Smooth muscle cell (in vitro differentiated cells): Measurements from ENCODE around the gene FAM227A. TPM values are rescaled to one million over a fixed set of nuclear protein-coding genes. Genes with fewer than 3 reads are reported as not detected.
"Not testable (repeated sequence)": the region's sequence is repeated elsewhere in the genome, so short reads cannot be mapped to it uniquely, and the experiment has no call there.

Experiments
- DNase-seq: peaks from one replicate; lab custom pipeline; 2025; ENCODE audit not compliant: unreplicated experiment; lab: John Stamatoyannopoulos, UW
- H2AFZ ChIP-seq: fragments of 200-600 bp; sonication (generic); 2 replicates; pipeline ENCODE4 v1.6.0; 2016; ENCODE audit warnings: antibody characterized with exemption, low read depth, mild to moderate bottlenecking
- H3F3A ChIP-seq: fragments of 200-600 bp; sonication (generic); 2 replicates; pipeline ENCODE4 v1.6.0; 2017; ENCODE audit warnings: antibody characterized with exemption, low read depth
- H3K27ac ChIP-seq: fragments of 200-600 bp; sonication (generic); 2 replicates; pipeline ENCODE4 v1.5.1; 2016; ENCODE audit warnings: low read depth, mild to moderate bottlenecking
- H3K27me3 ChIP-seq: fragments of 200-600 bp; sonication (generic); 2 replicates; pipeline ENCODE4 v1.6.1; 2016; ENCODE audit warnings: low read depth, mild to moderate bottlenecking
- H3K36me3 ChIP-seq: fragments of 200-600 bp; sonication (generic); 2 replicates; pipeline ENCODE4 v1.5.1; 2016; ENCODE audit warnings: low read depth
- H3K4me1 ChIP-seq: fragments of 200-600 bp; sonication (generic); 2 replicates; pipeline ENCODE4 v1.5.1; 2016; ENCODE audit warnings: low read depth
- H3K4me2 ChIP-seq: fragments of 200-600 bp; sonication (generic); 2 replicates; pipeline ENCODE4 v1.6.0; 2016; ENCODE audit warnings: mild to moderate bottlenecking
- H3K4me3 ChIP-seq: fragments of 200-600 bp; sonication (generic); 2 replicates; pipeline ENCODE4 v1.5.1; 2016; ENCODE audit warnings: mild to moderate bottlenecking
- H3K79me2 ChIP-seq: fragments of 200-600 bp; sonication (generic); 2 replicates; pipeline ENCODE4 v1.6.0; 2016; ENCODE audit warnings: low read depth, mild to moderate bottlenecking
- H3K9ac ChIP-seq: fragments of 200-600 bp; sonication (generic); 2 replicates; pipeline ENCODE4 v1.6.0; 2016; ENCODE audit warnings: low read depth
- H3K9me3 ChIP-seq: fragments of 200-600 bp; sonication (generic); replicated peaks from 2 replicates; pipeline ENCODE4 v1.5.1; 2016; ENCODE audit warnings: low read depth
- H4K20me1 ChIP-seq: fragments of 200-600 bp; sonication (generic); 2 replicates; pipeline ENCODE4 v1.6.0; 2016; ENCODE audit warnings: low read depth
- CTCF ChIP-seq: fragments of 200-600 bp; sonication (generic); IDR thresholded peaks from 2 replicates; pipeline ENCODE4 v1.5.1; 2017; ENCODE audit warnings: borderline replicate concordance, mild to moderate bottlenecking, antibody characterized with exemption; ENCODE audit not compliant: insufficient read depth, poor library complexity, severe bottlenecking
- whole genome bisulfite sequencing: methylation state at CpG from one replicate; pipeline ENCODE4 v1.1.7; 2016; ENCODE audit warnings: low lambda C conversion rate; 5-methylcytosine and 5-hydroxymethylcytosine counted together
- polyA plus RNA-seq: library from polyadenylated mRNA; unstranded; fragments of >200 nt; fragmentation: Nextera tagmentation; extraction: Ambion mirVana; gene quantifications from 2 replicates; pipeline ENCODE4 v1.2.1, GENCODE V29; 2016
- total RNA-seq: library from RNA; depleted of rRNA; stranded (reverse); fragments of >200 nt; gene quantifications from 2 replicates; pipeline ENCODE4 v1.2.3, GENCODE V29; 2014

Gene FAM227A
- total and polyA plus RNA-seq, 2 experiments from 2014 or later, result 1.5 to 4.9 TPM

DNA sequence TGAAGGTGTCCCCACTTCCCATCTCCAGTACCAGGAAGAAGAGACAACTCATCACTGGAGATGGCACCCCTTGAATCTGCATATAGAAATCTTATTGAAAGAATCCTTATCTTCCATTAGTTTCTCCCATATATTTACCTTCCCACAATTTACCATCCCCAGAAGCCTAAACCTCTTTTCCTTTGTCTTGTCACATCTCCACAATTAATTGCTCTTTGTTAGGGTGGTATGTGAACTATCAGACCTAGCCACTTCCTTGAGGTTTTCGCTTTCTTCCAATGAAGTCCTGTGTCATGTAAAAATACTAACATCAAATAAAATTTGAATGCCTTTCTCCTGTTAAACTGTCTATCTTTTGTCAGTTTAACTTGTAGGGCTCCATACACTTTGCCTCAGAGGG, 37.9 kb downstream of the FAM227A start:
- H3K27me3 ChIP-seq, result no peaks in the 10 kb centered on the region
- WGBS, result 92% methylated on average over 1 of the region's 1 CpG
- no peak overlapping the region for H3K27ac ChIP-seq
- H2AFZ ChIP-seq, result no peak overlapping the region
- H3K4me2 ChIP-seq, result no peak overlapping the region
- H3K9ac ChIP-seq, result no peak overlapping the region
- no peak for DNase-seq
- no peaks in the 10 kb centered on the region for H3K9me3 ChIP-seq
- no peak overlapping the region for H3K4me3 ChIP-seq
- no peaks in the 10 kb centered on the region for H4K20me1 ChIP-seq
- no peaks in the 10 kb centered on the region for H3K79me2 ChIP-seq
- peaks cover 8% of the 10 kb centered on the region for H3K36me3 ChIP-seq
- no peak for TF ChIP-seq CTCF
- no peaks in the 10 kb centered on the region for H3K4me1 ChIP-seq
- no peaks in the 10 kb centered on the region for H3F3A ChIP-seq

DNA sequence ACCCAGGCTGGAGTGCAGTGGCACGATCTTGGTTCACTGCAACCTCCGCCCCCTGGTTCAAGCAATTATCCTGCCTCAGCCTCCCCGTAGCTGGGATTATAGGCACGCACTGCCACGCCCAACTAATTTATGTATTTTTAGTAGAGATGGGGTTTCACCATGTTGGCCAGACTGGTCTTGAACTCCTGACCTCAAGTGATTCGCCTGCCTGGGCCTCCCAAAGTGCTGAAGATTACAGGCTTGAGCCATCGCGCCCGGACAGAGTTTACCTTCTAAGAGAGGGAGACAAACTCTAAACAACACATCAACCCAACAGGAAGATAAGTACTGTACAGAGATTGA, 41.2 kb downstream of the FAM227A start:
- not testable (repeated sequence) for H3K79me2 ChIP-seq, H3K4me1 ChIP-seq, H2AFZ ChIP-seq, DNase-seq, H3K27ac ChIP-seq, H3K36me3 ChIP-seq, H4K20me1 ChIP-seq, H3F3A ChIP-seq, H3K9ac ChIP-seq, H3K27me3 ChIP-seq, H3K4me2 ChIP-seq, H3K4me3 ChIP-seq, H3K9me3 ChIP-seq
- WGBS, result 91% methylated on average over 9 of the region's 9 CpGs

DNA sequence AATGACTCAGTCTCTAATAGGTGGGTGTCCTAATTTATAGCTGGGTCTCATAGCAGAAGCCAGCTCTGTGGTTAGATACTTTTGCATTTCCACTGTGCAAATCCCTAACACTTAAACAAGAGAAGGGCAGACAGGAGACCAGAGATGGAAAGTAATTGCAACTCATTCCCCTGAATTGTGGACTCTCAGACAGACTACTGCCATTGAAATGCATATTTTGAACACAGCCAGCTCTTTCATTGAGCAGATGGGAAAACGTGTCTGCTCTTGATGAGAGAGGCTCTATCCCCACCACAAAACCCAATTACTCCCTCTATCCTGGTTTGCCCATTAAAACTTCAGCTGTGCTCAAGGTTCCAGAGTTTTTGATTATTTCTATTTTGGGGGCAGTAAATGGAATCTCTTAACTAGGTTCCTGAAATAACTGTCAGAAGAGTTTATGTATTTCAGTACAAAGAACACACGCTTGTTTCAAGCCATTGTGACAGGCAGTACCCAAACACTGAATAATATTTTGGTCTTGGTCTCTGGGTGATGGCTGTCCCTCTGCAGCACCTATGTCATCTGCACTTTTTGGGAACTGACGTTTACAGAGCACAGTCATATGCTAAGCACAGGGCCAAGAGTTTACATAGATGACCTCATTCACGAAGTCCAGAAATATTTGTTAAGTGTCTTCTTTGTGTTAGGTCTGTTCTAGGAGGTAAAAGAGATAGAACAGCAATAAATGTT, 41.7 kb downstream of the FAM227A start:
- H4K20me1 ChIP-seq, result no peaks in the 10 kb centered on the region
- H2AFZ ChIP-seq, result no peak overlapping the region
- H3K79me2 ChIP-seq, result no peaks in the 10 kb centered on the region
- WGBS, result 60% methylated on average over 4 of the region's 4 CpGs
- H3K4me3 ChIP-seq, result no peak overlapping the region
- no peak for DNase-seq
- H3K27me3 ChIP-seq, result no peaks in the 10 kb centered on the region
- no peaks in the 10 kb centered on the region for H3F3A ChIP-seq
- no peaks in the 10 kb centered on the region for H3K9me3 ChIP-seq
- H3K9ac ChIP-seq, result no peak overlapping the region
- no peaks in the 10 kb centered on the region for H3K4me1 ChIP-seq
- no peak overlapping the region for H3K4me2 ChIP-seq
- H3K27ac ChIP-seq, result no peak overlapping the region
- TF ChIP-seq CTCF, result no peak
- peaks cover 8% of the 10 kb centered on the region for H3K36me3 ChIP-seq

DNA sequence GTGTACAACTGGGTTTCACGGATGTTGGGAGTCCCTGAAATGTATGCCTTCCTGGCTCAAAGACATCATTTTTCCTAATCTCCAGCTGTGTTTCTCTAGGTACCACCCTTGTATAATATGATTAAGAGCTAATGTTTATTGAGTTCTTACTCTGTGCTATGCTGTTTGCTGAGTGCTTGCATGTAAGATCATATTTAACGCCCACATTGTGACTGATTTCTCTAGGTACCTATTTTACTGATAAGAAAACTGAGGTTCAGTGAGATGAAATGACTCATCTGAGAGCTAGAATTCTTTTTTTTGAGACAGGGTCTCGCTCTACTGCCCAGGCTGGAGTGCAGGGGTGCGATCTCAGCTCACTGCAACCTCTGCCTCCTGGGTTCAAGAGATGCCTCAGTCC, 42.6 kb downstream of the FAM227A start:
- no peak overlapping the region for H3K4me3 ChIP-seq
- no peaks in the 10 kb centered on the region for H3K79me2 ChIP-seq
- no peaks in the 10 kb centered on the region for H4K20me1 ChIP-seq
- H3F3A ChIP-seq, result no peaks in the 10 kb centered on the region
- H3K27me3 ChIP-seq, result no peaks in the 10 kb centered on the region
- H3K9me3 ChIP-seq, result no peaks in the 10 kb centered on the region
- H2AFZ ChIP-seq, result no peak overlapping the region
- H3K9ac ChIP-seq, result no peak overlapping the region
- H3K27ac ChIP-seq, result no peak overlapping the region
- no peak overlapping the region for H3K4me2 ChIP-seq
- TF ChIP-seq CTCF, result no peak
- DNase-seq, result no peak
- H3K4me1 ChIP-seq, result no peaks in the 10 kb centered on the region
- 97% methylated on average over 4 of the region's 4 CpGs for WGBS
- peaks cover 4% of the 10 kb centered on the region for H3K36me3 ChIP-seq
